HG03460 (cell line): ENCODE measurements around the gene CFL1.
"Not testable (repeated sequence)": the region's sequence is repeated elsewhere in the genome, so short reads cannot be mapped to it uniquely, and the experiment has no call there.

Source experiments
- ATAC-seq: cut with Tn5 transposase; IDR thresholded peaks from one replicate; pipeline ENCODE4 v1.9.1; 2021; ENCODE audit not compliant: unreplicated experiment

Gene CFL1

GRCh38 chr11:65857853-65858680, at the start of gene CFL1:
Gene CFL1 (minus strand): TSS chr11:65858180. CDS start chr11:65858099, 81 bp downstream.
- peak; percentile 47 for ATAC-seq

- ATAC-seq: no peak
Observed at GRCh38 chr11:65906602-65907001, 48.6 kb upstream of the CFL1 start.

- ATAC-seq: no peak
Observed at GRCh38 chr11:65903715-65904114, 45.7 kb upstream of the CFL1 start.

GRCh38 chr11:65903068-65903481, 45.1 kb upstream of the CFL1 start:
- no peak for ATAC-seq

GRCh38 chr11:65900899-65901180, 42.9 kb upstream of the CFL1 start:
- no peak for ATAC-seq

GRCh38 chr11:65900125-65900898, 42.3 kb upstream of the CFL1 start, which contains the start of gene FOSL1:
Gene FOSL1 (minus strand): TSS chr11:65900388. CDS start chr11:65900339, 49 bp downstream.
- ATAC-seq: peak; percentile 76

- ATAC-seq: no peak
Observed at GRCh38 chr11:65899356-65900124, 41.6 kb upstream of the CFL1 start.

GRCh38 chr11:65898656-65899355, 40.8 kb upstream of the CFL1 start:
- no peak for ATAC-seq

GRCh38 chr11:65897020-65897471, 39.1 kb upstream of the CFL1 start:
- no peak for ATAC-seq

GRCh38 chr11:65896034-65896999, 38.3 kb upstream of the CFL1 start:
- ATAC-seq: no peak

- no peak for ATAC-seq
Observed at GRCh38 chr11:65895482-65895981, 37.6 kb upstream of the CFL1 start.

- no peak for ATAC-seq
Observed at GRCh38 chr11:65894034-65894591, 36.1 kb upstream of the CFL1 start.

- no peak for ATAC-seq
Observed at GRCh38 chr11:65892661-65893317, 34.8 kb upstream of the CFL1 start.

- not testable (repeated sequence) for ATAC-seq
Observed at GRCh38 chr11:65892137-65892540, 34.2 kb upstream of the CFL1 start.

GRCh38 chr11:65891219-65892136, 33.5 kb upstream of the CFL1 start:
- no peak for ATAC-seq

- ATAC-seq: no peak
Observed at GRCh38 chr11:65890324-65891218, 32.6 kb upstream of the CFL1 start, which contains the start of gene CCDC85B. Gene CCDC85B (plus strand): TSS chr11:65890673. CDS start chr11:65890784, 111 bp downstream.
